ENCODE measurements around the gene INSRR.

- TF ChIP-seq POLR2AphosphoS5 (IDR thresholded peaks at IDR 0.05; ENCODE audit: low read depth, low read length): no peak
- no peak for TF ChIP-seq POLR2A (IDR thresholded peaks at IDR 0.05; ENCODE audit: low read depth, low read length)
These were observed 36.2 kb downstream of the INSRR start for GRCh38 chr1:156822680-156823079.
